Measurements from ENCODE around the gene GULP1.

DNA sequence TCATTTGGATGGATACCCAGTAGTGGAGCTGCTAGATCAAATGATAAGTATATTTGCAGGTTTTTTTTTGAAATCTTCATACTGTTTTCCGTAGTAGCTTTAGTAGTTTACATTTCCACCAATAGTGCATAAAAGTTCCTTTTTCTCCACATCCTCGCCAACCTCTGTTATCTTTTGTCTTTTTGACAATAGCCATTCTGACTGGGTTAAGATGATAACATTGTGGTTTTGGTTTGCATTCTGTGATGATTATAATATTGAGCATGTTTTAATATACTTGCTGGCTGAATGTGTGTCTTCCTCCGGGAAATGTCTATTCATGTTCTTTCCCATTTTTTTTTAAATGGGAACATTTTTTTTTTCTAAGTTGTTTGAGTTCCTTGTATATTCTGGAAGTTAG is 260.0 kb downstream of the GULP1 start:
- TF ChIP-seq CTCF (conservative IDR thresholded peaks at IDR 0.05; ENCODE audit: low read depth, low read length) (no peak), POLR2A (IDR thresholded peaks at IDR 0.05; ENCODE audit: low read depth, low read length) (no peak), MAFK (IDR thresholded peaks at IDR 0.05; ENCODE audit: low read depth, low read length) (no peak), SMC3 (IDR thresholded peaks at IDR 0.05; ENCODE audit: low read depth, low read length) (no peak), CEBPB (IDR thresholded peaks at IDR 0.05; ENCODE audit: low read depth, low read length) (no peak), RFX5 (IDR thresholded peaks at IDR 0.05; ENCODE audit: low read depth, low read length) (no peak), FOS (IDR thresholded peaks at IDR 0.05; ENCODE audit: low read depth, low read length) (no peak), MXI1 (IDR thresholded peaks at IDR 0.05; ENCODE audit: borderline replicate concordance, low read depth, low read length) (no peak), RAD21 (IDR thresholded peaks at IDR 0.05; ENCODE audit: low read length) (no peak), CHD1 (IDR thresholded peaks at IDR 0.05; ENCODE audit: low read depth, low read length) (no peak)
